HG03060 (cell line): ENCODE measurements around the gene TRPM2.
"Not testable (repeated sequence)": the region's sequence is repeated elsewhere in the genome, so short reads cannot be mapped to it uniquely, and the experiment has no call there.

Source experiments
- ATAC-seq: cut with Tn5 transposase; IDR thresholded peaks from one replicate; pipeline ENCODE4 v1.9.1; 2021; ENCODE audit warnings: low read depth, moderate number of reproducible peaks; ENCODE audit not compliant: unreplicated experiment

The TRPM2 gene

DNA sequence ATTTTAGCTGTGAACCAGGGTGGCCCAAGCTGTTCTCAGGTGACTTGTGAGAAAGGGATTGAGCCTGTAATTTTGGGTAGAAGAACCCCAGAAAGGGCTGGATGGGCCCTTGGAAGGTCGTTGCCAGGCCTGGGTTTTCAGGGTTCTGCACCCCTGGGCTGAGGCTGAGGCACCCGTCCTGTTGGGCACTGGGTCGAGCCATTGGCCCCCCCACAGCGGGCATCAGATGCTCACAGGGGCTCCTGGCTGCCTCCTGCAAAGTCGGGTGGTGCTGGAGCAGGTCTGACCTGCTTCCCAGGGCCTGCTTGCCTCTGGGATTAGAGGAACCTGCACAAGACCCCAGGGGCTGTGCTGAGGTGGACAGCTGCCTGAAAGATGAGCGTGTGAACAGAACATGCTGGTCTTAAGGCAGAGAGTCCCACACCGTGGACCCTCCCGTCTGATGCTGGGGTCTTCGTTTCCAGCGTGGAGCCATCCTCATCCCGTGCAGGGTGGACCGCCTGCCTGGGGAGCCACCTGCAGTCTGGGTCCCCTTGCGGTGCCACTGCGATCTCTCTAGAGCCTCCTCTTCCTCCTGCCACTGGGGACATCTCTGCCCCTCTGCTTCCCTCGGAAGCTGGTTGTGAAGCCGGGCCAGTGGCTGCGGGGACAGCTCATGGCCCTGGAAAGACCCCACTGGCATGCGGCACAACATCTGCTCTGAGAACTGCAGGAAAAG lies 1.7 kb upstream of the TRPM2 start:
- ATAC-seq, result no peak

GRCh38 chr21:44352253-44352860 lies 1.1 kb upstream of the TRPM2 start:
- ATAC-seq, result no peak

- no peak for ATAC-seq
These were observed 582 bp downstream of the TRPM2 start for GRCh38 chr21:44354001-44354405.

DNA sequence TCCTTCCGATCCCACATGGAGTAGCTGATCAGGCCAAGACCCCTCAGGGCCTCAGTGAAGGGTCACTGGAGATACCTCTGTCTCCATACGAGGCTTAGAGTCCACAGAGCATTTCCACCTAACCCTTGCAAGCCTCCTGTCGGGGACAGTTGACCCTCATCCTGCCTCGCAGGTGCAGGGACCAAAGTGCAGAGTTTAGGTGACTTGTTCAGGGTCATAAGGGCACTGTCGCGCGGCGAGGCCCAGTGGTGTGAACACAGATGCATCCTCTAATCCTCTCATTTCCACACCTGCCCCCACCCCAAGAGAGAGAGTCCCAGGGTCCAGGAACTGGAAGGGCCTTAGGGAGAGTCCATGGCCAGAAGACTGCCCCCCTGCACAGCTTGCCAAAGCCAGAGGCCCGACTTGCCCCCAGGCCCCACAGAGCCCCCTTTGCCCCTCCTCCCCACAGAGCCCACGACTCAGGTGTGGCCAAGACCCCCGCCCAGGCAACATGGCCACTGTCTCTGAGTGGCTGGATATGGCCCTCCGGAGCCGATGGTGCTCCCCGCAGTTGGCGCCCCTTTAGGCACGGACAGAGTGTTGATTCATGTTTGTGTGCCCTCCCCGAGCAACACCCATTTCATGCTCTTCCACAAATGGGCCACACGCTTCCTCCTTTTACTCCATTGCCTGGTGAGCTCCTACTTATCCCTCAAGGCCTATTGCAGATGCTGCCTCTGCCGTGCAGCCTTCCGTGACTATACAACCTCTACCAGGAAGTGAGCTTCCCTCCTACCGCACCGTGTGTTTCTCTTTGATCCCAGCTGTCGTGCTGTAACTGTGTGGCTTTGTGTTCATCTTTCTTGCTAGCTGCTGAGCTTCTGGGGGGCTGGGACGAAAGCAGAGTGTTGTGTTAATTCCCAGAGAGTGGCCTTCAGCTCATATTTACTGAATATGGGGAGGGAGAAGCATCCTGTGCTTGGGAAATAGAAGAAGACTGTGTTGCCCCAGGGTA lies 1.7 kb downstream of the TRPM2 start:
- no peak for ATAC-seq

DNA sequence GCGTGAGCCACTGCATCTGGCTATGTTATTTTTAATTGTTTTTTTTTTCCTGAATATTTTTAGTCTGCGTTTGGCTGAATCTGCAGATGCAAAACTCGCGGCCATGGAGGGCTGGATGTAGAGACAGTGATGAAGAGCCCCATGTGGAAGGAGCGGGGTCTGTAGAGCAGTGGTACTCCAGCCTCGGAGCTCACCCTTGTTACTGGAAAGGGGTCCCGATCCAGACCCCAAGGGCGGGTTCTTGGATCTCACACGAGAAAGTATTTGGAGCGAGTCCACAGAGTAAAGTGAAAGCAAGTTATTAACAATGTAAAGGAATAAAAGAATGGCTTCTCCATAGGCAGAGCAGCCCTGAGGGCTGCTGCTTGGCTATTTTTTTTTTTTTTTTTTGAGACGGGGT lies 2.7 kb downstream of the TRPM2 start:
- no peak for ATAC-seq

DNA sequence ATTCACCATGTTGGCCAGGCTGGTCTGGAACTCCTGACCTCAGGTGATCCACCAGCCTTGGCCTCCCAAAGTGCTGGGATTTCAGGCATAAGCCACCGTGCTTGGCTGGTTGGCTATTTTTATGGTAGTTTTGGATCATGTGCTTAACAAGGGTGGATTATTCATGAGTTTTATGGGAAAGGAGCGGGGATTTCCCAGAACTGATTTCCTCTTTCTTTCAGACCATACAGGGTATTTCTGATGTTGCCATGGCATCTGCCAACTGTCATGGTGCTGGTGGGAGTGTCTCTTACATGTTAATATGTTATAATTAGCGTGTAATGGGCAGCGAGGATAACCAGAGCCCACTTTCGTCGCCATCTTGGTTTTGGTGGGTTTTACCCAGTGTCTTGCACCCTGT lies 3.2 kb downstream of the TRPM2 start:
- ATAC-seq, result no peak

DNA sequence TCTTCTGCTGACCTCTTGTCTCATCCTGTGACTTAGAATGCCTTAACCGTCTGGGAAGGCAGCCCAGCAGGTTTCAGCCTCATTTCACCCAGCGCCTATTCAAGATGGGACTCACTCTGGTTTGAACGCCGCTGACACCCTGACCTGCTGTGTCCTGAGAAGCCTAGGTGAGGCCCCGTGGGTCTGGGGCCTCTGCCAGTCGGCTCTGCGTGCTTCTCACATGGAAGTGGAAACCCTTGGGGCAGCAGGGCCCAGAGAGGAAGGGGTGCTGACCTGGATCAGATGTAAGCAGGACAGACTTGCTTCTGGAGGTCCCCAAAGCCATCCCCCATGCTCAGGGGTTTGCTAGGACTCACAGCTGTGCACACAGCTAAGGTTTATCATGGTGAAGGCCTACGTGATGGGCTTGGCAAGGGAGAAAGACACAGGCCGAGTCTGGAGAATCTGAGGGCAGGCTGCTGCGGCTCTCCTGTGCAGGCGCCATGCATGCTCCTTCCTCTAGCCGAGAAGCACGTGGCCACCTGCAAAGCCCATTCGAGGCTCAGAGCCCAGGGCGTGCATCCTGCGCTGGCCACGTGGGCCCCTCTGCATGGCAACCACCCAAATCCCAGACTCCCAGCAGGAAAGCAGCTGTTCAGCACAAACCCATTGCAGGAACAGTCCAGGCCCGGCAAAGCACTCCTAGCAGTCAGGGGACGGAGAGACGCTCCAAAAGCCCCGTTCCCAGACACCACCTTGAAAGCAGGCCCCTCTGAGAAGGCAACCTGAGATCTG lies 3.8 kb downstream of the TRPM2 start:
- ATAC-seq, result no peak

DNA sequence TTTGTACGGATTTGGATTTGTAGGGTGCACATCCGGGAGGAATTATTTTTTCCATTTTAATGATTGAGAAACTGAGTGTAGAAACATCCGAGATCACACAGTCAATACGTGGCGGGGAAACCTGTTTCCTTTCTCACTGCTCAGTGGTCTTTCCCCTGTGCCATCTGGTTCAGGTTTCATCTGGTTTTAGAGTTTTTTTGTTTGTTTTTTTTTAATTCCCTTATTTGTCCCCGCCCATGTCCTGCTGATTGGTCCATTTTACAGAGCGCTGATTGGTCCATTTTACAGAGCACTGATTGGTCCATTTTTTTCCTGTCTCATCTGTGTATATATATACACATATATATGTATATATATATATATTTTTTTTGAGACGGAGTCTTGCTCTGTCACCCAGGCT lies 6.0 kb downstream of the TRPM2 start:
- ATAC-seq, result no peak

GRCh38 chr21:44360159-44360558 lies 6.7 kb downstream of the TRPM2 start:
- no peak for ATAC-seq

DNA sequence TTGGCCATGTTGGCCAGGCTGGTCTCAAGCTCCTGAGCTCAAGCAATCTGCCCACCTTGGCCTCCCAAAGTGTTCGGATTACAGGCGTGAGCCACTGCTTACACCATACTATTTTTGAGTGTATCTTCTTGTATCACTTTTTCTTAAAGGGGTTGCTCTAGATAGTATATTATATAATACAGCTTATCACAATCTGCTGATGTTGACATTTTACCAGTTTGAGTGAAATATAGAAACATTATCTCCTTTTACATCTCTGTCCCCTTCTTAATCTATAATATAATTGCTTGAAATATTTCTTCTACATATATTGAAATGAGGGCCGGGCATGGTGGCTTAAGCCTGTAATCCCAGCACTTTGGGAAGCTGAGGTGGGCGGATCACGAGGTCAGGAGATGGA lies 8.5 kb downstream of the TRPM2 start:
- not testable (repeated sequence) for ATAC-seq

- ATAC-seq, result no peak
These were observed 9.9 kb downstream of the TRPM2 start for GRCh38 chr21:44363278-44363677.

DNA sequence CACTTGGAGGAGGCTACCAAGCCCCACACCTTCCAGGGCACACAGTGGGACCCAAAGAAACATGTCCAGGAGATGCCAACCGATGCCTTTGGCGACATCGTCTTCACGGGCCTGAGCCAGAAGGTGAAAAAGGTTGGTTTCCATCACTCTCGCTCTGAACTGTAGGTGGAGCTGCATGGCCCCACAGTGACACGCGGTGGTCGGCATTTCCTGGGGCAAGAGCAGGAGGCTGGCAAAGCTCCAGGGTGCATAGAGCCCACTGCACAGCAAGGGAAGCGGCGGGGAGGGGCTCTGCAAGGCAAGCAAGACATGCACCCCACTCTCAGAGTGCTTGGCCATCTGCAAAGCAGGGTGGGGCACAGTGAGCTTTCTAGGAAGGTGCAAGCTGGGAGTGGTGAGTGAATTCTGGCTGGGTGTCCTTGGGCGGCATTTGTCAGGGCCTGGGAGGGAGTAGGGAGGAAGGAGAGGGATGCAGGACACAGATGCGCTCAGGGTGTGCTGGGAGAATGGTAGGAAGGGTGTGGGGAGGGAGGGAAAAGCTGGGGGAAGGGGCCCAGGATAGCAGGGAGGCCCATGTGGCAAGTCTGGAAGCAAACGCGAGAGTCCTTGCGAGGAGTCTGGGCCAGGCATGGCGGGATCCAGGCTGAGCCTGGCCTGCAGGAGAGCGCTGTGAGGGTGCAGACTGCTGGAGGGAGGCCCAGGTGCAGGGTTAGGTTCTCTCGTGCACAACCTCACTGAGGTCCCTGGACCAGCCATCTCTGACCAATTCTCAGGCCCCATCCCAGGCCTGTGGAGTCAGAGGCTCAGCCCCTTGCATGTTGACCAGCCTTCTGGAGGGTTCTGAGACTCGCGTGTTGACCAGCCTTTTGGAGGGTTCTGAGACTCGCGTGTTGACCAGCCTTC lies 11.0 kb downstream of the TRPM2 start:
- ATAC-seq, result no peak

DNA sequence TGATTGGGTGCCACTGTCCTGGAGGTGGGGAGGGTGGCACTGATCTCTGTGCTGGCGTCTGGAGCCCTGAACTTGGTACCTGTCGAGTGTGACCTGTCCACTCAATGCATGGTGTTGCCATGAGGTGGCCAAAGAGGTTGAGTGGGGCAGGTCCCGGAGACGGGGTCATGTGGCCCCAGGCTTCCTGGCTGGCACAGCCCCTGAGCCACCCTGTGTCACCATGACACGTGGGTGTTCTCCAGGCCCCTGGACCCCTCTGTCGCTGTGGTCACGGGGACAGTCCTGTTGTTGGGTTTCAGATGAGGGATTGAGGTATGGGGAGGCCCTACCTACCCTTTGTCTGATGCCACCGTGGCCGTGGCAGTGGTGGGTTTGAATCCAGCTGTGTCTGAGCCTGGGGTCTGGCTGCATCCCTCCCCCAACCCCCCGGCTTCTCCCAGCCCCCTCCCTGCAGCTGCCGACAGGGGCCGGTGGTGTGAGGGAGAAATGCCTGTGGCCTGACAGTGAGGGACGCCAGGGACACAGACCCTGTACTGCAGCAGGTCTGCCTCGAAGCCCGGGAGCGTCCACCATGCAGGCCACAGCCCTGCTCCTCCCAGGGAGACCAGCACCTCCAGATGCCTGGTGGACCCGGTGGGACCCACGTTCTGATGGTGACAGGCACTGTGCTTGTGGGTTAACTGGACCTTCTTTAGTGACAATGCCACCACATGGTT lies 12.0 kb downstream of the TRPM2 start:
- no peak for ATAC-seq

- ATAC-seq, result no peak
These were observed 12.7 kb downstream of the TRPM2 start for GRCh38 chr21:44365967-44366585.

GRCh38 chr21:44366586-44367211 lies 13.3 kb downstream of the TRPM2 start:
- ATAC-seq, result no peak

- no peak for ATAC-seq
These were observed 15.5 kb downstream of the TRPM2 start for GRCh38 chr21:44368711-44369446.

GRCh38 chr21:44370027-44370735 lies 16.8 kb downstream of the TRPM2 start:
- no peak for ATAC-seq
